IPS-18c (cell line): ENCODE measurements around the gene FBF1.

Experiments used
- H3K4me3 ChIP-seq: 2 replicates; pipeline ENCODE4 v1.7.0; 2013; ENCODE audit warnings: low read depth, mild to moderate bottlenecking, low read length, moderate library complexity; ENCODE audit not compliant: insufficient read depth
- H3K9me3 ChIP-seq: one replicate; pipeline ENCODE4 v1.6.1; 2013; ENCODE audit warnings: mild to moderate bottlenecking, low read length, moderate library complexity; ENCODE audit not compliant: control insufficient read depth, insufficient read depth

The FBF1 gene

GRCh38 chr17:75922963-75923874, 17.6 kb downstream of the FBF1 start:
- Histone ChIP-seq H3K4me3 (no peak overlapping the region), H3K9me3 (no peaks in the 10 kb centered on the region)

GRCh38 chr17:75922173-75922961, 18.5 kb downstream of the FBF1 start:
- H3K4me3 ChIP-seq: no peak overlapping the region

GRCh38 chr17:75921596-75921995, 19.2 kb downstream of the FBF1 start:
- Histone ChIP-seq H3K9me3 (no peaks in the 10 kb centered on the region), H3K4me3 (no peak overlapping the region)

More at GRCh38 chr17:75922173-75922961, 18.5 kb downstream of the FBF1 start:
- H3K9me3 ChIP-seq: no peaks in the 10 kb centered on the region

GRCh38 chr17:75920045-75920560, 20.7 kb downstream of the FBF1 start:
- Histone ChIP-seq H3K4me3 (no peak overlapping the region), H3K9me3 (no peaks in the 10 kb centered on the region)

GRCh38 chr17:75919611-75920010, 21.2 kb downstream of the FBF1 start:
- no peak overlapping the region for H3K4me3 ChIP-seq
- no peaks in the 10 kb centered on the region for H3K9me3 ChIP-seq

GRCh38 chr17:75917917-75918445, 22.9 kb downstream of the FBF1 start:
- Histone ChIP-seq H3K4me3 (no peak overlapping the region), H3K9me3 (no peaks in the 10 kb centered on the region)

- no peaks in the 10 kb centered on the region for H3K9me3 ChIP-seq
- H3K4me3 ChIP-seq: no peak overlapping the region
Observed at GRCh38 chr17:75917141-75917916, 23.5 kb downstream of the FBF1 start.

GRCh38 chr17:75915268-75915667, 25.6 kb downstream of the FBF1 start:
- no peaks in the 10 kb centered on the region for H3K9me3 ChIP-seq
- H3K4me3 ChIP-seq: no peak overlapping the region

GRCh38 chr17:75914643-75915267, 26.1 kb downstream of the FBF1 start:
- Histone ChIP-seq H3K4me3 (no peak overlapping the region), H3K9me3 (no peaks in the 10 kb centered on the region)

GRCh38 chr17:75913537-75914210, 27.2 kb downstream of the FBF1 start:
- no peak overlapping the region for H3K4me3 ChIP-seq

GRCh38 chr17:75910699-75911098, 30.1 kb downstream of the FBF1 start:
- H3K9me3 ChIP-seq: no peaks in the 10 kb centered on the region
- no peak overlapping the region for H3K4me3 ChIP-seq

More at GRCh38 chr17:75913537-75914210, 27.2 kb downstream of the FBF1 start:
- H3K9me3 ChIP-seq: no peaks in the 10 kb centered on the region

- no peak overlapping the region for H3K4me3 ChIP-seq
- no peaks in the 10 kb centered on the region for H3K9me3 ChIP-seq
Observed at GRCh38 chr17:75909812-75910274, 31.0 kb downstream of the FBF1 start.

GRCh38 chr17:75909051-75909811, 31.6 kb downstream of the FBF1 start:
- H3K9me3 ChIP-seq: no peaks in the 10 kb centered on the region
- H3K4me3 ChIP-seq: no peak overlapping the region

- Histone ChIP-seq H3K4me3 (no peak overlapping the region), H3K9me3 (no peaks in the 10 kb centered on the region)
Observed at GRCh38 chr17:75908201-75908600, 32.6 kb downstream of the FBF1 start.

GRCh38 chr17:75906143-75906884, 34.5 kb downstream of the FBF1 start:
- H3K4me3 ChIP-seq: no peak overlapping the region
- no peaks in the 10 kb centered on the region for H3K9me3 ChIP-seq
